Ishikawa (cell line): ENCODE measurements around the gene GPC6.

Source experiments
- CEBPB ChIP-seq: IDR thresholded peaks from 2 replicates; pipeline ENCODE4 v1.6.1; 2012
- CREB1 ChIP-seq: IDR thresholded peaks from 2 replicates; pipeline ENCODE4 v1.6.1; 2012; ENCODE audit warnings: low read depth
- EGR1 ChIP-seq: IDR thresholded peaks from 2 replicates; pipeline ENCODE4 v1.6.1; 2012
- EP300 ChIP-seq: IDR thresholded peaks from 2 replicates; pipeline ENCODE4 v1.6.1; 2012; ENCODE audit warnings: borderline replicate concordance
- FOXM1 ChIP-seq: IDR thresholded peaks from 2 replicates; pipeline ENCODE4 v1.6.1; 2012; ENCODE audit warnings: low read depth, borderline replicate concordance
- NFIC ChIP-seq: IDR thresholded peaks from 2 replicates; pipeline ENCODE4 v1.6.1; 2012
- RAD21 ChIP-seq: IDR thresholded peaks from 2 replicates; pipeline ENCODE4 v1.6.1; 2012; ENCODE audit warnings: low read depth
- TAF1 ChIP-seq: IDR thresholded peaks from 2 replicates; pipeline ENCODE4 v1.6.1; 2012; ENCODE audit warnings: low read depth, mild to moderate bottlenecking
- TEAD4 ChIP-seq: IDR thresholded peaks from 2 replicates; pipeline ENCODE4 v1.6.1; 2012
- YY1 ChIP-seq: IDR thresholded peaks from 2 replicates; pipeline ENCODE4 v1.6.1; 2012; ENCODE audit warnings: low read depth
- TF ChIP-seq, protein P1 (sequence below): IDR thresholded peaks from 2 replicates; pipeline ENCODE4 v1.6.1; 2012
- TF ChIP-seq, protein P2 (sequence below): IDR thresholded peaks from 2 replicates; pipeline ENCODE4 v1.6.1; 2012
- TF ChIP-seq, protein P3 (sequence below): IDR thresholded peaks from 2 replicates; pipeline ENCODE4 v1.6.1; 2012; ENCODE audit warnings: low read depth, mild to moderate bottlenecking

DNA sequence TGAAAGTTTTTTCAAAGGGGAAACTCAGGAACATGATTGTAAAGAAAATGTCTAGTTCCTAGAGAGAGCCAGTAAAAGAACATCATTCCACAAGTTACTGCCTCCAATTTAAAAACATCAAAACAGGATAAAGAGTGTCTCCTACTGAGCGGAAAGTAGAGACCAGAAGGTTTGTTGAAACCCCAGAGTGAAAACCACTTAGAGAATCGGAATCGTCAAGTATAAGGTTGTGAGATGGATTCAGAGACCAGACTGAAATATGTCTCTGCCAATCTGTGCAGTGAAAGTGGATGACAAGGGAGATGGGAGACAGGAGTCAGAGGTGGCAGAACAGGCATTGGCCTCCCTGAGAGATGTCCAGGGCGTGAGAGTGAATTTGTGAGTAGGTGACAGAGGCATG lies 133.4 kb downstream of the GPC6 start:
- TF ChIP-seq, protein P1, sequence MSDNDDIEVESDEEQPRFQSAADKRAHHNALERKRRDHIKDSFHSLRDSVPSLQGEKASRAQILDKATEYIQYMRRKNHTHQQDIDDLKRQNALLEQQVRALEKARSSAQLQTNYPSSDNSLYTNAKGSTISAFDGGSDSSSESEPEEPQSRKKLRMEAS, result no peak
- TF ChIP-seq RAD21 (no peak), TAF1 (no peak), YY1 (no peak), NFIC (no peak), TEAD4 (no peak), EP300 (no peak), CREB1 (no peak), FOXM1 (no peak), EGR1 (no peak), CEBPB (no peak)
- TF ChIP-seq, protein P2, sequence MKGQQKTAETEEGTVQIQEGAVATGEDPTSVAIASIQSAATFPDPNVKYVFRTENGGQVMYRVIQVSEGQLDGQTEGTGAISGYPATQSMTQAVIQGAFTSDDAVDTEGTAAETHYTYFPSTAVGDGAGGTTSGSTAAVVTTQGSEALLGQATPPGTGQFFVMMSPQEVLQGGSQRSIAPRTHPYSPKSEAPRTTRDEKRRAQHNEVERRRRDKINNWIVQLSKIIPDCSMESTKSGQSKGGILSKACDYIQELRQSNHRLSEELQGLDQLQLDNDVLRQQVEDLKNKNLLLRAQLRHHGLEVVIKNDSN, result no peak
- TF ChIP-seq, protein P3, sequence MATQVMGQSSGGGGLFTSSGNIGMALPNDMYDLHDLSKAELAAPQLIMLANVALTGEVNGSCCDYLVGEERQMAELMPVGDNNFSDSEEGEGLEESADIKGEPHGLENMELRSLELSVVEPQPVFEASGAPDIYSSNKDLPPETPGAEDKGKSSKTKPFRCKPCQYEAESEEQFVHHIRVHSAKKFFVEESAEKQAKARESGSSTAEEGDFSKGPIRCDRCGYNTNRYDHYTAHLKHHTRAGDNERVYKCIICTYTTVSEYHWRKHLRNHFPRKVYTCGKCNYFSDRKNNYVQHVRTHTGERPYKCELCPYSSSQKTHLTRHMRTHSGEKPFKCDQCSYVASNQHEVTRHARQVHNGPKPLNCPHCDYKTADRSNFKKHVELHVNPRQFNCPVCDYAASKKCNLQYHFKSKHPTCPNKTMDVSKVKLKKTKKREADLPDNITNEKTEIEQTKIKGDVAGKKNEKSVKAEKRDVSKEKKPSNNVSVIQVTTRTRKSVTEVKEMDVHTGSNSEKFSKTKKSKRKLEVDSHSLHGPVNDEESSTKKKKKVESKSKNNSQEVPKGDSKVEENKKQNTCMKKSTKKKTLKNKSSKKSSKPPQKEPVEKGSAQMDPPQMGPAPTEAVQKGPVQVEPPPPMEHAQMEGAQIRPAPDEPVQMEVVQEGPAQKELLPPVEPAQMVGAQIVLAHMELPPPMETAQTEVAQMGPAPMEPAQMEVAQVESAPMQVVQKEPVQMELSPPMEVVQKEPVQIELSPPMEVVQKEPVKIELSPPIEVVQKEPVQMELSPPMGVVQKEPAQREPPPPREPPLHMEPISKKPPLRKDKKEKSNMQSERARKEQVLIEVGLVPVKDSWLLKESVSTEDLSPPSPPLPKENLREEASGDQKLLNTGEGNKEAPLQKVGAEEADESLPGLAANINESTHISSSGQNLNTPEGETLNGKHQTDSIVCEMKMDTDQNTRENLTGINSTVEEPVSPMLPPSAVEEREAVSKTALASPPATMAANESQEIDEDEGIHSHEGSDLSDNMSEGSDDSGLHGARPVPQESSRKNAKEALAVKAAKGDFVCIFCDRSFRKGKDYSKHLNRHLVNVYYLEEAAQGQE, result no peak
